HCT116 (cell line): ENCODE results near the gene SCN10A.

Experiments
- CTCF ChIP-seq, 3 experiments: fragments of 200-600 bp in 1 of 3; sonication (generic) in 1 of 3; IDR thresholded peaks in 2 of 3; conservative IDR thresholded peaks in 1 of 3; 2 replicates each; pipeline ENCODE4 v1.5.1; 2012 to 2017; ENCODE audit warnings: low read depth in 2 of 3, low read length in 2 of 3, antibody characterized with exemption in 1 of 3, borderline replicate concordance in 1 of 3, control low read depth in 1 of 3, mild to moderate bottlenecking in 1 of 3, mixed read lengths in 1 of 3, mixed run types in 1 of 3, moderate library complexity in 1 of 3; ENCODE audit not compliant: insufficient read depth in 1 of 3
- ELF1 ChIP-seq: IDR thresholded peaks from 2 replicates; pipeline ENCODE4 v1.6.1; 2012; ENCODE audit warnings: low read depth, borderline replicate concordance
- EZH2 ChIP-seq: fragments of 200-600 bp; sonication (generic); IDR thresholded peaks from 2 replicates; pipeline ENCODE4 v1.6.1; 2017; ENCODE audit warnings: antibody characterized with exemption, mixed run types
- EZH2phosphoT487 ChIP-seq: fragments of 200-600 bp; IDR thresholded peaks from 2 replicates; pipeline ENCODE4 v1.6.1; 2018; ENCODE audit warnings: antibody characterized with exemption, borderline replicate concordance
- POLR2A ChIP-seq: IDR thresholded peaks from 2 replicates; pipeline ENCODE4 v1.7.0; 2011; ENCODE audit warnings: borderline replicate concordance; ENCODE audit not compliant: insufficient read depth, insufficient read length; ENCODE audit errors: extremely low read depth
- POLR2AphosphoS5 ChIP-seq: IDR thresholded peaks from 2 replicates; pipeline ENCODE4 v1.6.1; 2011; ENCODE audit warnings: mild to moderate bottlenecking, low read depth, low read length, moderate library complexity
- RAD21 ChIP-seq: IDR thresholded peaks from 2 replicates; pipeline ENCODE4 v1.6.1; 2012; ENCODE audit warnings: low read depth, mild to moderate bottlenecking
- SIN3A ChIP-seq: IDR thresholded peaks from 2 replicates; pipeline ENCODE4 v1.6.1; 2012; ENCODE audit warnings: low read depth
- TCF7L2 ChIP-seq: IDR thresholded peaks from 2 replicates; pipeline ENCODE4 v1.7.0; 2011; ENCODE audit warnings: borderline replicate concordance, inconsistent platforms; ENCODE audit not compliant: insufficient read depth, insufficient read length; ENCODE audit errors: extremely low read depth
- YY1 ChIP-seq: IDR thresholded peaks from 2 replicates; pipeline ENCODE4 v1.6.1; 2011; ENCODE audit warnings: low read length, low read depth, moderate library complexity, mild to moderate bottlenecking; ENCODE audit not compliant: insufficient replicate concordance; ENCODE audit errors: extremely low read depth
- ZFX ChIP-seq: fragments of 450-650 bp; IDR thresholded peaks from 2 replicates; pipeline ENCODE4 v1.6.1; 2017
- ZNF274 ChIP-seq: fragments of 200-500 bp; sonication (Bioruptor generic); IDR thresholded peaks from 2 replicates; pipeline ENCODE4 v1.6.1; 2014; ENCODE audit warnings: mild to moderate bottlenecking, low read depth, low read length, inconsistent platforms
- TF ChIP-seq, protein P1 (sequence below): IDR thresholded peaks from 2 replicates; pipeline ENCODE4 v1.6.1; 2012
- TF ChIP-seq, protein P2 (sequence below): IDR thresholded peaks from 2 replicates; pipeline ENCODE4 v1.6.1; 2011; ENCODE audit warnings: mild to moderate bottlenecking, low read length, moderate library complexity; ENCODE audit not compliant: insufficient replicate concordance; ENCODE audit errors: extremely low read depth

DNA sequence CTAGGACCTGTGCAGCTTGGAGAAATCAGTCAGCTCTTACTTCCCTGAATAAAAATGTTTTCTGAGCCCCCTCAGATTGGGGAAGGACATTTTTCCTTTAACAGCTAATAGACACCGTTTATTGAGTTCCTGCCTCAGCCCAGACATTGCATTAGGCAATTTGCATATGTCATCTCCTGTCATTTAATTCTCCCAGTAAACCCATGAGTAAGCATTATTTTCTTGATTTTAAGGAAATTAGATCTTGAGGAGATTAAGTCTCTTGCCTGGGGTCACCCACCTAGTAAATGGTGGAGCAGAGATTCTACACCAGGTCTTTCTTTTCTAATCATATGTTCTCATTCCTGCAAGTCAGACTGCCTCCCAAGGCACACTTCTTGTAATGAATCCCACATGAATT is 88.0 kb downstream of the SCN10A start:
- TF ChIP-seq CTCF (IDR thresholded peaks at IDR 0.05 in 2 of 3, conservative IDR thresholded peaks at IDR 0.05 in 1 of 3; ENCODE audit: borderline replicate concordance in 1 of 3, insufficient read depth in 1 of 3, low read depth in 2 of 3, low read length in 2 of 3) (no peak), TCF7L2 (no peak), EZH2phosphoT487 (no peak), YY1 (no peak), RAD21 (no peak), EZH2 (no peak), POLR2A (no peak), SIN3A (no peak), ELF1 (no peak), ZNF274 (no peak), ZFX (no peak), POLR2AphosphoS5 (no peak)
- TF ChIP-seq, protein P1, sequence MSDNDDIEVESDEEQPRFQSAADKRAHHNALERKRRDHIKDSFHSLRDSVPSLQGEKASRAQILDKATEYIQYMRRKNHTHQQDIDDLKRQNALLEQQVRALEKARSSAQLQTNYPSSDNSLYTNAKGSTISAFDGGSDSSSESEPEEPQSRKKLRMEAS: no peak
- TF ChIP-seq, protein P2, sequence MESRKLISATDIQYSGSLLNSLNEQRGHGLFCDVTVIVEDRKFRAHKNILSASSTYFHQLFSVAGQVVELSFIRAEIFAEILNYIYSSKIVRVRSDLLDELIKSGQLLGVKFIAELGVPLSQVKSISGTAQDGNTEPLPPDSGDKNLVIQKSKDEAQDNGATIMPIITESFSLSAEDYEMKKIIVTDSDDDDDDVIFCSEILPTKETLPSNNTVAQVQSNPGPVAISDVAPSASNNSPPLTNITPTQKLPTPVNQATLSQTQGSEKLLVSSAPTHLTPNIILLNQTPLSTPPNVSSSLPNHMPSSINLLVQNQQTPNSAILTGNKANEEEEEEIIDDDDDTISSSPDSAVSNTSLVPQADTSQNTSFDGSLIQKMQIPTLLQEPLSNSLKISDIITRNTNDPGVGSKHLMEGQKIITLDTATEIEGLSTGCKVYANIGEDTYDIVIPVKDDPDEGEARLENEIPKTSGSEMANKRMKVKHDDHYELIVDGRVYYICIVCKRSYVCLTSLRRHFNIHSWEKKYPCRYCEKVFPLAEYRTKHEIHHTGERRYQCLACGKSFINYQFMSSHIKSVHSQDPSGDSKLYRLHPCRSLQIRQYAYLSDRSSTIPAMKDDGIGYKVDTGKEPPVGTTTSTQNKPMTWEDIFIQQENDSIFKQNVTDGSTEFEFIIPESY: no peak
